Neuronal stem cell (in vitro differentiated cells): ENCODE data around the gene CYP1A2.

Experiments used
- DNase-seq: peaks from one replicate; pipeline ENCODE4 v3.0.0-alpha.2; 2013; ENCODE audit warnings: low spot score
- H2AFZ ChIP-seq: one replicate; pipeline ENCODE4 v1.6.1; 2013; ENCODE audit warnings: mild to moderate bottlenecking, low read length, inconsistent platforms
- H2AK5ac ChIP-seq: 2 replicates; pipeline ENCODE4 v1.6.1; 2013; ENCODE audit warnings: low read depth, mild to moderate bottlenecking, inconsistent platforms, low read length, moderate library complexity, mixed read lengths
- H2BK120ac ChIP-seq: 2 replicates; pipeline ENCODE4 v1.6.1; 2013; ENCODE audit warnings: low read depth, mild to moderate bottlenecking, inconsistent platforms, low read length, moderate library complexity, mixed read lengths
- H2BK12ac ChIP-seq: one replicate; pipeline ENCODE4 v1.6.1; 2013; ENCODE audit warnings: low read length, inconsistent platforms
- H2BK15ac ChIP-seq: 2 replicates; pipeline ENCODE4 v1.6.1; 2013; ENCODE audit warnings: mild to moderate bottlenecking, low read length, inconsistent platforms, mixed read lengths
- H2BK5ac ChIP-seq: one replicate; pipeline ENCODE4 v1.6.1; 2013; ENCODE audit warnings: inconsistent platforms, mild to moderate bottlenecking, low read length, moderate library complexity
- H3K14ac ChIP-seq: one replicate; pipeline ENCODE4 v1.6.1; 2013; ENCODE audit warnings: low read length, inconsistent platforms
- H3K18ac ChIP-seq: 2 replicates; pipeline ENCODE4 v1.6.1; 2013; ENCODE audit warnings: low read length, inconsistent platforms
- H3K23ac ChIP-seq: 2 replicates; pipeline ENCODE4 v1.6.1; 2013; ENCODE audit warnings: low read depth, mild to moderate bottlenecking, mixed read lengths, low read length, inconsistent platforms; ENCODE audit not compliant: poor library complexity
- H3K27ac ChIP-seq: replicated peaks from 3 replicates; pipeline ENCODE4 v1.5.1; 2013; ENCODE audit warnings: low read length, inconsistent platforms
- H3K27me3 ChIP-seq, 3 experiments: 2 replicates each; pipeline ENCODE4 v1.6.1; 2013; ENCODE audit warnings: low read length in 3 of 3, mild to moderate bottlenecking in 2 of 3, inconsistent platforms in 1 of 3, low read depth in 1 of 3, mixed read lengths in 1 of 3, moderate library complexity in 1 of 3; ENCODE audit not compliant: control insufficient read depth in 3 of 3, insufficient read depth in 3 of 3
- H3K36me3 ChIP-seq, 2 donors: replicated peaks in 1 of 2; 2 replicates each; pipeline ENCODE4 v1.6.1; 2013; ENCODE audit warnings: low read length in 2 of 2; ENCODE audit not compliant: control insufficient read depth in 2 of 2, insufficient read depth in 2 of 2
- H3K4ac ChIP-seq: 2 replicates; pipeline ENCODE4 v1.6.1; 2013; ENCODE audit warnings: inconsistent platforms, mild to moderate bottlenecking, low read length, moderate library complexity
- H3K4me1 ChIP-seq, 2 donors: 1 replicate in 1 of 2; 2 replicates in 1 of 2; pipeline ENCODE4 v1.6.1; 2013; ENCODE audit warnings: low read length in 2 of 2, low read depth in 1 of 2; ENCODE audit not compliant: control insufficient read depth in 2 of 2, insufficient read depth in 1 of 2
- H3K4me2 ChIP-seq: one replicate; pipeline ENCODE4 v1.6.1; 2013; ENCODE audit warnings: mild to moderate bottlenecking, low read length, inconsistent platforms; ENCODE audit not compliant: insufficient read depth, poor library complexity, severe bottlenecking
- H3K4me3 ChIP-seq, 2 donors: 2 replicates each; pipeline ENCODE4 v1.5.1; 2013; ENCODE audit warnings: low read length in 2 of 2, mild to moderate bottlenecking in 2 of 2, inconsistent platforms in 1 of 2, moderate library complexity in 1 of 2
- H3K79me1 ChIP-seq: one replicate; pipeline ENCODE4 v1.6.1; 2013; ENCODE audit warnings: low read depth, mild to moderate bottlenecking, inconsistent platforms, low read length, moderate library complexity
- H3K9ac ChIP-seq: one replicate; pipeline ENCODE4 v1.6.1; 2013; ENCODE audit warnings: mild to moderate bottlenecking, low read depth, low read length, inconsistent platforms; ENCODE audit not compliant: poor library complexity
- H3K9me3 ChIP-seq, 2 donors: replicated peaks in 1 of 2; 2 replicates each; pipeline versions ENCODE3 to v1.6.1; 2013; ENCODE audit warnings: low read length in 2 of 2, mild to moderate bottlenecking in 2 of 2, inconsistent platforms in 1 of 2, low read depth in 1 of 2, mixed read lengths in 1 of 2, moderate library complexity in 1 of 2; ENCODE audit not compliant: control insufficient read depth in 2 of 2, insufficient read depth in 1 of 2
- H4K8ac ChIP-seq: one replicate; pipeline ENCODE4 v1.6.1; 2013; ENCODE audit warnings: low read depth, mild to moderate bottlenecking, inconsistent platforms, low read length, moderate library complexity
- H4K91ac ChIP-seq: one replicate; pipeline ENCODE4 v1.6.1; 2013; ENCODE audit warnings: low read length, low read depth, mild to moderate bottlenecking, inconsistent platforms; ENCODE audit not compliant: poor library complexity
- WGBS, 2 donors: extraction: QIAGEN DNeasy Blood & Tissue Kit; methylation state at CpG; one replicate each; pipeline ENCODE4 v1.1.7; 2013; ENCODE audit warnings: missing lambda C conversion rate in 2 of 2, mixed read lengths in 1 of 2; ENCODE audit not compliant: insufficient read length in 2 of 2, insufficient replicate concordance in 1 of 2; ENCODE audit errors: extremely low coverage in 2 of 2; 5-methylcytosine and 5-hydroxymethylcytosine counted together

Gene CYP1A2

DNA sequence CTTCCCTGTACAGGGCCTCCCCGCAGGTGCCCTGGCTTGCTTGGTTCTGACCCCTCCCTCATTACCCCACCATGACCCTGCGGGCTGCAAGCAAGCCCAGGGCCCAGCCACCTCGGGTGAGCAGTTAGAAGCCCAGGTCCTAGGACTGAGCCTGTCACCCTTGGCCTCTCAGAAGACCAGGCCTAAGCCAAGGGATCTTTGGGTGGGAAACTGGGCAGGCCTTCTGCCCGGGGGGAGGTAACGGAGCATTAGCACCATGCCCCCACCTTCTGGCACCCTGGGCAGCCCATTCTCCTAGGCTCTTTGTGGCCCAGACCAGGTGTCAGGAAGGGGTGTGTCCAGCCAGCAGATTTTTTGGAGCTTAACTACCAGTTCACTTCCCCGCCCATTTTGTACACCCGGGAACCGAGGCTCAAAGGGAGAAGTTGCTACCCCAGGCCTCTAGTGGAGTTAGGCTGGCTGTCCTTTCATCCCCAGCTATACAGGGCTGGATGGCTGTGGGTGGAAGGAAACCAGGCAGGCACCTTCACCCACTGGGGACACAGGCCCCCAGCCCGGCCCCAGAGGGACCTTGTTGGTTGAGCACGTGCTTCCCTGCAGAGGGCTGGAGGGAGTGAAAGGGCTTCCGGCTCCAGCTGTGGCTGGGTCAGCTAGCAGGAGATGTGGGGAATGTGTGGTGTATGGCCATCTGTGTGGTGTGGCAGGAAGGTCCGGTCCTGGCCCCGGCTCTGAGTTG is 34.6 kb downstream of the CYP1A2 start:
- Histone ChIP-seq H3K14ac (peak overlapping the region; percentile 48), H2AFZ (no peak overlapping the region), H3K27me3 (peaks cover 0 to 14% (median 0%) of the 10 kb centered on the region in 3 experiments), H3K27ac (no peak overlapping the region), H2AK5ac (peak overlapping the region; percentile 36), H3K4me3 (peak overlapping the region; percentile 70 to 92), H3K9me3 (no peaks in the 10 kb centered on the region), H3K4ac (no peak overlapping the region), H3K4me2 (peak overlapping the region; percentile 87), H3K4me1 (peaks cover 19 to 23% of the 10 kb centered on the region in 2 donors), H4K91ac (no peak overlapping the region), H2BK5ac (no peak overlapping the region), H2BK12ac (no peak overlapping the region), H2BK120ac (no peak overlapping the region), H3K36me3 (peaks cover 3 to 25% of the 10 kb centered on the region in 2 donors), H4K8ac (no peak overlapping the region), H3K79me1 (peaks cover 14% of the 10 kb centered on the region), H3K9ac (peak overlapping the region; percentile 91), H2BK15ac (no peak overlapping the region), H3K18ac (peak overlapping the region; percentile 83), H3K23ac (peak overlapping the region; percentile 8)
- DNase-seq: no peak
- WGBS, 2 donors: no CpG with 5 or more reads among the region's 13 CpGs

DNA sequence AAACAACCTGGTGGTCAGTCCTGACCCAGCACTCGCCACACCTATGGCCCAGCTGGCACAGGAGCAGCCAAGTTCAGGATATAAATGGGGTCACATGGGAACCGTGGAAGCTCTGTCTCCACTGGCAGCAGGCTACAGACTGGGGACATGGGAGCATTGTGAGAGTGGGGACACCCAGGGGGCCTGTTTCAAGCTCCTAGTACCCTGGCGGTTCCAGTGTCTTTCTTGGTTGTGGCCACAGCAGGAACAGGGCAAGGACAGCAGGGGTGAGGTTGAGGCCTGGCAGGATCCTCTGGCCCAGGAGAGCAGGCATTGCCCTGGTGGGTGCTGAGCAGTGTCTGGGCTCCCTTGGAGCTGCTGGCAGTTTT is 35.1 kb downstream of the CYP1A2 start:
- Histone ChIP-seq H2BK120ac (no peak overlapping the region), H3K23ac (peak overlapping the region; percentile 8), H3K9ac (no peak overlapping the region), H3K27ac (no peak overlapping the region), H2AFZ (no peak overlapping the region), H3K4ac (no peak overlapping the region), H2AK5ac (no peak overlapping the region), H3K14ac (peak overlapping the region; percentile 48), H2BK15ac (no peak overlapping the region), H3K9me3 (no peaks in the 10 kb centered on the region), H4K91ac (no peak overlapping the region), H3K4me1 (peaks cover 20 to 23% of the 10 kb centered on the region in 2 donors), H4K8ac (no peak overlapping the region), H2BK5ac (no peak overlapping the region), H3K4me3 (peak overlapping the region in 1 of 2 donors; percentile 70), H3K36me3 (peaks cover 3 to 26% of the 10 kb centered on the region in 2 donors), H3K27me3 (peaks cover 0 to 14% (median 0%) of the 10 kb centered on the region in 3 experiments), H3K79me1 (peaks cover 14% of the 10 kb centered on the region), H3K4me2 (peak overlapping the region; percentile 87), H2BK12ac (no peak overlapping the region), H3K18ac (no peak overlapping the region)
- no peak for DNase-seq
- no CpG with 5 or more reads among the region's 3 CpGs for WGBS, 2 donors

DNA sequence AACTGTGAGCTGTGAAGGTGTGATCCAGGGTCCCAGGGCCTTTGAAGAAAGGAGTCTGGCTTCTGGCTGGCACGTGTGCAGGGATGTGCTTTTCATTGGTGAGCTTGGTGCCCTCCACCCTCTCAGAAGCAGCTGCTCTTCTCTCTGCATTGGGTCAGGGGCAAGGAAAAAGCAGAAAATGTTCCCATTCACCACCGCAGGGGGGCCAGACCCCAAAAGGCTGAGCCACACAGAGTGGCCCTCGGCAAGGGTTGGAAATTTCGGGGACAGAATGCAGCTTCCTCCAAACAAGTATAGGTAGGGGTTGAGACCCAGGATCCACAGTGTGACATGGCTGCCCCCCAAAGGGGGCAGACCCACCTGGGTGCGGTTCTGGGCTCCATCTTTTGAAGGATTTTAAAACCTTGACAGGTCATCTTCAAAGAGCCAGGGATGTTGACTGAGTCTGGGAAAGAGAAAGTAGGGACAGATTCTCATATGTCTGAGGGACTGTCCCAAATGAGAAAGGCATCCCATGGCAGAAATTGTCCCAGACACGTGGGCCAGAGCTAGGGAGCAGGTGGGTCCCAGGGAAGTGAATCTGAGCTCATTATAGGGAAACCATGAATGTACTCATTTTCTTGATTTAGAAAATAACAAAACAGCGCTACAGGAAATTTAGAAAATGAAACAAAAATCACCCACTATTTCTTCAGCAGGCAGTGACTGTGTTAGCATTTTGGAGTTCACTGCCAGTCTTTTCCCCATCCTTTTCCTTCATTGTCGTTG is 36.0 kb downstream of the CYP1A2 start:
- no peak overlapping the region for H2BK5ac ChIP-seq
- H2AK5ac ChIP-seq: no peak overlapping the region
- no peaks in the 10 kb centered on the region for H3K9me3 ChIP-seq
- H3K18ac ChIP-seq: no peak overlapping the region
- no peak overlapping the region for H4K91ac ChIP-seq
- H3K4me1 ChIP-seq: peaks cover 23% of the 10 kb centered on the region in 2 donors
- peaks cover 3 to 26% of the 10 kb centered on the region in 2 donors for H3K36me3 ChIP-seq
- no peak overlapping the region for H3K14ac ChIP-seq
- WGBS, 2 donors: no CpG with 5 or more reads among the region's 8 CpGs
- H4K8ac ChIP-seq: no peak overlapping the region
- peaks cover 0 to 14% (median 0%) of the 10 kb centered on the region in 3 experiments for H3K27me3 ChIP-seq
- no peak for DNase-seq
- no peak overlapping the region for H2BK15ac ChIP-seq
- H2BK120ac ChIP-seq: no peak overlapping the region
- H3K4ac ChIP-seq: no peak overlapping the region
- no peak overlapping the region for H2BK12ac ChIP-seq
- no peak overlapping the region for H3K4me2 ChIP-seq
- H3K23ac ChIP-seq: no peak overlapping the region
- H3K9ac ChIP-seq: no peak overlapping the region
- H3K27ac ChIP-seq: no peak overlapping the region
- H3K4me3 ChIP-seq: no peak overlapping the region
- no peak overlapping the region for H2AFZ ChIP-seq
- peaks cover 14% of the 10 kb centered on the region for H3K79me1 ChIP-seq
